Mesenchymal stem cell (in vitro differentiated cells and primary cell): ENCODE results near the gene RAB11FIP5.

Experiments used
- DNase-seq: peaks from one replicate; pipeline ENCODE4 v3.0.0-alpha.2; 2013
- H2AFZ ChIP-seq: one replicate; pipeline ENCODE4 v1.6.1; 2013; ENCODE audit warnings: low read depth, mild to moderate bottlenecking, control low read depth, inconsistent platforms, low read length, moderate library complexity
- H2AK5ac ChIP-seq: 2 replicates; pipeline ENCODE4 v1.6.1; 2013; ENCODE audit warnings: low read length, moderate library complexity, mild to moderate bottlenecking, inconsistent platforms; ENCODE audit not compliant: severe bottlenecking
- H2BK120ac ChIP-seq: one replicate; pipeline ENCODE4 v1.6.1; 2013; ENCODE audit warnings: low read depth, mild to moderate bottlenecking, inconsistent platforms, low read length, moderate library complexity
- H2BK12ac ChIP-seq, 2 experiments: one replicate each; pipeline ENCODE4 v1.6.1; 2013; ENCODE audit warnings: inconsistent platforms in 2 of 2, low read length in 2 of 2, mild to moderate bottlenecking in 2 of 2, moderate library complexity in 2 of 2, control low read depth in 1 of 2
- H2BK15ac ChIP-seq: one replicate; pipeline ENCODE4 v1.6.1; 2013; ENCODE audit warnings: mild to moderate bottlenecking, low read depth, inconsistent platforms; ENCODE audit not compliant: poor library complexity, severe bottlenecking
- H2BK5ac ChIP-seq: 2 replicates; pipeline ENCODE4 v1.6.1; 2013; ENCODE audit warnings: low read depth, mild to moderate bottlenecking, low read length, control low read depth, inconsistent platforms; ENCODE audit not compliant: poor library complexity, severe bottlenecking
- H3K14ac ChIP-seq, 2 experiments: one replicate each; pipeline ENCODE4 v1.6.1; 2013; ENCODE audit warnings: inconsistent platforms in 2 of 2, low read length in 2 of 2, control low read depth in 1 of 2, mild to moderate bottlenecking in 1 of 2, moderate library complexity in 1 of 2
- H3K18ac ChIP-seq, 2 experiments: one replicate each; pipeline ENCODE4 v1.6.1; 2013; ENCODE audit warnings: inconsistent platforms in 2 of 2, low read length in 2 of 2, control low read depth in 1 of 2, low read depth in 1 of 2, mild to moderate bottlenecking in 1 of 2
- H3K23ac ChIP-seq, 2 experiments: one replicate each; pipeline ENCODE4 v1.6.1; 2013; ENCODE audit warnings: inconsistent platforms in 2 of 2, low read length in 2 of 2, mild to moderate bottlenecking in 2 of 2, moderate library complexity in 2 of 2, control low read depth in 1 of 2
- H3K27ac ChIP-seq: 2 replicates; pipeline ENCODE4 v1.5.1; 2013; ENCODE audit warnings: mild to moderate bottlenecking, moderate library complexity, low read length, control low read depth, inconsistent platforms; ENCODE audit not compliant: poor library complexity, severe bottlenecking
- H3K27me3 ChIP-seq, 2 experiments: 2 replicates each; pipeline versions ENCODE4 v1.6.1 to v1.7.0; 2013; ENCODE audit warnings: low read length in 2 of 2, mild to moderate bottlenecking in 2 of 2, moderate library complexity in 2 of 2, control low read depth in 1 of 2, inconsistent platforms in 1 of 2; ENCODE audit not compliant: control insufficient read depth in 1 of 2, insufficient read depth in 1 of 2
- H3K36me3 ChIP-seq, 2 experiments: 2 replicates each; pipeline versions ENCODE4 v1.6.1 to v1.7.0; 2013; ENCODE audit warnings: low read length in 2 of 2, control low read depth in 1 of 2, inconsistent platforms in 1 of 2, low read depth in 1 of 2, mild to moderate bottlenecking in 1 of 2; ENCODE audit not compliant: insufficient read depth in 2 of 2, control insufficient read depth in 1 of 2
- H3K4ac ChIP-seq, 2 experiments: one replicate each; pipeline ENCODE4 v1.6.1; 2013; ENCODE audit warnings: inconsistent platforms in 2 of 2, low read length in 2 of 2, mild to moderate bottlenecking in 2 of 2, moderate library complexity in 2 of 2, control low read depth in 1 of 2, low read depth in 1 of 2
- H3K4me1 ChIP-seq: 2 replicates; pipeline ENCODE4 v1.6.1; 2013; ENCODE audit warnings: low read depth, low read length, control low read depth; ENCODE audit not compliant: control insufficient read depth, insufficient read depth
- H3K4me2 ChIP-seq: 2 replicates; pipeline ENCODE4 v1.6.1; 2013; ENCODE audit warnings: low read length, mild to moderate bottlenecking, inconsistent platforms; ENCODE audit not compliant: poor library complexity, severe bottlenecking
- H3K4me3 ChIP-seq, 2 experiments: 2 replicates each; pipeline versions ENCODE4 v1.5.1 to v1.7.0; 2013; ENCODE audit warnings: low read length in 2 of 2, mild to moderate bottlenecking in 2 of 2, control low read depth in 1 of 2, low read depth in 1 of 2; ENCODE audit not compliant: insufficient read depth in 1 of 2
- H3K79me1 ChIP-seq: replicated peaks from 2 replicates; pipeline ENCODE4 v1.6.1; 2013; ENCODE audit warnings: mild to moderate bottlenecking, control low read depth, low read length, inconsistent platforms; ENCODE audit not compliant: poor library complexity, severe bottlenecking
- H3K9ac ChIP-seq: 2 replicates; pipeline ENCODE4 v1.7.0; 2013; ENCODE audit warnings: mild to moderate bottlenecking, low read length, moderate library complexity
- H3K9me3 ChIP-seq: 2 replicates; pipeline ENCODE4 v1.7.0; 2013; ENCODE audit warnings: mild to moderate bottlenecking, low read length; ENCODE audit not compliant: control insufficient read depth
- H4K8ac ChIP-seq: one replicate; pipeline ENCODE4 v1.6.1; 2013; ENCODE audit warnings: inconsistent platforms, mild to moderate bottlenecking, low read length, moderate library complexity
- H4K91ac ChIP-seq: one replicate; pipeline ENCODE4 v1.6.1; 2013; ENCODE audit warnings: mild to moderate bottlenecking, low read length, inconsistent platforms
- WGBS: methylation state at CpG from one replicate; pipeline ENCODE4 v1.1.7; 2013; ENCODE audit warnings: mixed read lengths; 5-methylcytosine and 5-hydroxymethylcytosine counted together

The RAB11FIP5 gene

GRCh38 chr2:73072416-73072815 lies 40.3 kb downstream of the RAB11FIP5 start:
- Histone ChIP-seq H3K4me2 (peak overlapping the region; percentile 81), H3K9ac (peak overlapping the region; percentile 92), H2AFZ (no peak overlapping the region), H3K36me3 (peaks cover 40 to 45% of the 10 kb centered on the region in 2 experiments), H4K8ac (peak overlapping the region; percentile 10), H3K23ac (no peak overlapping the region), H2BK12ac (no peak overlapping the region), H2BK5ac (no peak overlapping the region), H2AK5ac (no peak overlapping the region), H3K27me3 (no peaks in the 10 kb centered on the region), H3K4me1 (peaks cover 31% of the 10 kb centered on the region), H3K18ac (no peak overlapping the region), H2BK120ac (no peak overlapping the region), H3K79me1 (peaks cover 33% of the 10 kb centered on the region), H4K91ac (no peak overlapping the region), H2BK15ac (no peak overlapping the region), H3K4ac (no peak overlapping the region), H3K14ac (no peak overlapping the region), H3K9me3 (no peaks in the 10 kb centered on the region), H3K27ac (no peak overlapping the region), H3K4me3 (peak overlapping the region in 1 of 2 experiments; percentile 87)
- no peak for DNase-seq
- WGBS = 85% methylated on average over 1 of the region's 1 CpG

GRCh38 chr2:73072129-73072395 lies 40.7 kb downstream of the RAB11FIP5 start:
- 13% methylated on average over 11 of the region's 11 CpGs for WGBS
- peaks cover 30% of the 10 kb centered on the region for H3K79me1 ChIP-seq
- peaks cover 29% of the 10 kb centered on the region for H3K4me1 ChIP-seq
- H3K14ac ChIP-seq = peak overlapping the region in 1 of 2 experiments; percentile 68
- no peak overlapping the region for H2BK15ac ChIP-seq
- H3K27me3 ChIP-seq = no peaks in the 10 kb centered on the region
- no peak overlapping the region for H3K23ac ChIP-seq
- no peak overlapping the region for H4K91ac ChIP-seq
- H3K4me2 ChIP-seq = peak overlapping the region; percentile 81
- H3K36me3 ChIP-seq = peaks cover 38 to 42% of the 10 kb centered on the region in 2 experiments
- H2BK120ac ChIP-seq = no peak overlapping the region
- peak overlapping the region; percentile 10 for H4K8ac ChIP-seq
- no peak for DNase-seq
- H3K18ac ChIP-seq = peak overlapping the region; percentile 17 to 89
- H2AFZ ChIP-seq = peak overlapping the region; percentile 85
- H2BK5ac ChIP-seq = no peak overlapping the region
- H3K9ac ChIP-seq = peak overlapping the region; percentile 92
- peak overlapping the region in 1 of 2 experiments; percentile 85 for H3K4ac ChIP-seq
- no peak overlapping the region for H2BK12ac ChIP-seq
- peak overlapping the region; percentile 40 for H3K27ac ChIP-seq
- H3K4me3 ChIP-seq = peak overlapping the region; percentile 68 to 87
- no peaks in the 10 kb centered on the region for H3K9me3 ChIP-seq
- no peak overlapping the region for H2AK5ac ChIP-seq

GRCh38 chr2:73071360-73072128 lies 41.2 kb downstream of the RAB11FIP5 start, which contains the start of gene SFXN5:
TSS of gene SFXN5 (minus strand) at chr2:73071712. CDS start at chr2:73071705, 7 bp downstream.
- peak; percentile 98 for DNase-seq
- 1% methylated on average over 54 of the region's 67 CpGs for WGBS
- peak within 1 kb of the TSS in 1 of 2 experiments; percentile 99 for H3K23ac ChIP-seq

GRCh38 chr2:73070643-73071359 lies 41.9 kb downstream of the RAB11FIP5 start:
- H2BK120ac ChIP-seq = peak overlapping the region; percentile 74
- H3K27me3 ChIP-seq = no peaks in the 10 kb centered on the region
- H3K18ac ChIP-seq = peak overlapping the region; percentile 91 to 98
- H3K36me3 ChIP-seq = peaks cover 26 to 30% of the 10 kb centered on the region in 2 experiments
- peaks cover 23% of the 10 kb centered on the region for H3K4me1 ChIP-seq
- peak overlapping the region; percentile 83 to 87 for H3K4me3 ChIP-seq
- peak overlapping the region in 1 of 2 experiments; percentile 98 for H3K14ac ChIP-seq
- H2AK5ac ChIP-seq = no peak overlapping the region
- H2AFZ ChIP-seq = peak overlapping the region; percentile 60
- H4K8ac ChIP-seq = peak overlapping the region; percentile 5
- H3K9me3 ChIP-seq = no peaks in the 10 kb centered on the region
- peak overlapping the region; percentile 68 to 76 for H3K4ac ChIP-seq
- H3K79me1 ChIP-seq = peaks cover 21% of the 10 kb centered on the region
- peak overlapping the region; percentile 83 for H2BK15ac ChIP-seq
- peak overlapping the region; percentile 5 for H4K91ac ChIP-seq
- peak overlapping the region; percentile 70 for H2BK5ac ChIP-seq
- peak overlapping the region in 1 of 2 experiments; percentile 99 for H3K23ac ChIP-seq
- H2BK12ac ChIP-seq = peak overlapping the region in 1 of 2 experiments; percentile 48
- WGBS = under 1% methylated on average over 65 of the region's 83 CpGs
- DNase-seq = peak; percentile 58
- peak overlapping the region; percentile 54 for H3K27ac ChIP-seq
- peak overlapping the region; percentile 92 for H3K9ac ChIP-seq
- peak overlapping the region; percentile 92 for H3K4me2 ChIP-seq

More at GRCh38 chr2:73071360-73072128, 41.2 kb downstream of the RAB11FIP5 start, which contains the start of gene SFXN5:
- H3K27me3 ChIP-seq = no peaks in the 10 kb centered on the region
- H2BK5ac ChIP-seq = peak within 1 kb of the TSS; percentile 70
- peak within 1 kb of the TSS; percentile 83 to 87 for H3K4me3 ChIP-seq
- peak within 1 kb of the TSS; percentile 79 to 85 for H3K4ac ChIP-seq
- H3K4me1 ChIP-seq = peaks cover 27% of the 10 kb centered on the region
- peak within 1 kb of the TSS; percentile 95 for H2BK15ac ChIP-seq
- peak within 1 kb of the TSS in 1 of 2 experiments; percentile 98 for H3K14ac ChIP-seq
- H4K8ac ChIP-seq = peak within 1 kb of the TSS; percentile 53
- H3K9me3 ChIP-seq = no peaks in the 10 kb centered on the region
- peaks cover 26% of the 10 kb centered on the region for H3K79me1 ChIP-seq
- H3K27ac ChIP-seq = peak within 1 kb of the TSS; percentile 71
- H2BK120ac ChIP-seq = peak within 1 kb of the TSS; percentile 74
- peak within 1 kb of the TSS; percentile 91 to 98 for H3K18ac ChIP-seq
- H4K91ac ChIP-seq = peak within 1 kb of the TSS; percentile 81
- peak within 1 kb of the TSS; percentile 85 for H2AFZ ChIP-seq
- H2BK12ac ChIP-seq = peak within 1 kb of the TSS in 1 of 2 experiments; percentile 61
- peak within 1 kb of the TSS; percentile 92 for H3K9ac ChIP-seq
- H3K4me2 ChIP-seq = peak within 1 kb of the TSS; percentile 92
- H2AK5ac ChIP-seq = no peak within 1 kb of the TSS
- H3K36me3 ChIP-seq = peaks cover 33 to 37% of the 10 kb centered on the region in 2 experiments
